Fibroblast of mammary gland (primary cell): ENCODE results near the gene TMEM9.

Experiments
- DNase-seq: peaks from one replicate; pipeline ENCODE4 v3.0.0-alpha.2; 2010; ENCODE audit warnings: low read depth
- H3K4me3 ChIP-seq: 2 replicates; pipeline ENCODE4 v1.5.1; 2011; ENCODE audit warnings: low read depth, mild to moderate bottlenecking, low read length, moderate library complexity; ENCODE audit not compliant: control insufficient read depth
- CTCF ChIP-seq: conservative IDR thresholded peaks from 2 replicates; pipeline ENCODE4 v1.5.1; 2011; ENCODE audit warnings: low read depth, low read length, inconsistent platforms; ENCODE audit not compliant: control insufficient read depth, insufficient read depth

The TMEM9 gene

GRCh38 chr1:201088901-201089525 is 65.3 kb downstream of the TMEM9 start:
- no peak for TF ChIP-seq CTCF
- DNase-seq = no peak
- no peak overlapping the region for H3K4me3 ChIP-seq

GRCh38 chr1:201088395-201088794 is 65.9 kb downstream of the TMEM9 start:
- no peak for TF ChIP-seq CTCF
- no peak overlapping the region for H3K4me3 ChIP-seq
- DNase-seq = peak; percentile 13

- DNase-seq = peak; percentile 42
- no peak overlapping the region for H3K4me3 ChIP-seq
These were observed 68.2 kb downstream of the TMEM9 start for GRCh38 chr1:201085902-201086735.

More at GRCh38 chr1:201085902-201086735, 68.2 kb downstream of the TMEM9 start:
- peak; percentile 74 for TF ChIP-seq CTCF
